WTC11 (cell line): ENCODE data around the gene AP3B2. TPM values are rescaled to one million over a fixed set of nuclear protein-coding genes. Genes with fewer than 3 reads are reported as not detected.

Experiments used
- CREB1 ChIP-seq: sonication (generic); formaldehyde crosslinking; IDR thresholded peaks from 2 replicates; pipeline ENCODE4 v1.8.0; 2023; ENCODE audit warnings: mild to moderate bottlenecking, missing genetic modification reagents
- CREM ChIP-seq: sonication (generic); formaldehyde crosslinking; IDR thresholded peaks from 2 replicates; pipeline ENCODE4 v1.8.1; 2022; ENCODE audit warnings: mild to moderate bottlenecking, missing genetic modification reagents, moderate library complexity
- ETV6 ChIP-seq: sonication (generic); formaldehyde crosslinking; IDR thresholded peaks from 2 replicates; pipeline ENCODE4 v1.8.1; 2022; ENCODE audit warnings: mild to moderate bottlenecking, missing genetic modification reagents
- FOXK1 ChIP-seq: sonication (generic); formaldehyde crosslinking; IDR thresholded peaks from 2 replicates; pipeline ENCODE4 v1.8.0; 2022; ENCODE audit warnings: mild to moderate bottlenecking, moderate library complexity, missing genetic modification reagents
- FOXP1 ChIP-seq: sonication (generic); formaldehyde crosslinking; IDR thresholded peaks from 2 replicates; pipeline ENCODE4 v1.8.0; 2022; ENCODE audit warnings: missing genetic modification reagents, mild to moderate bottlenecking, moderate library complexity, borderline replicate concordance
- KAT7 ChIP-seq: sonication (generic); formaldehyde crosslinking; IDR thresholded peaks from 2 replicates; pipeline ENCODE4 v1.8.1; 2023; ENCODE audit warnings: missing genetic modification reagents, mild to moderate bottlenecking, borderline replicate concordance
- MYBL2 ChIP-seq: sonication (generic); formaldehyde crosslinking; IDR thresholded peaks from 2 replicates; pipeline ENCODE4 v1.8.1; 2023; ENCODE audit warnings: mild to moderate bottlenecking, moderate library complexity, missing genetic modification reagents
- NR2C2 ChIP-seq: sonication (generic); formaldehyde crosslinking; IDR thresholded peaks from 2 replicates; pipeline ENCODE4 v1.8.0; 2022; ENCODE audit warnings: mild to moderate bottlenecking, missing genetic modification reagents
- RELA ChIP-seq: sonication (generic); formaldehyde crosslinking; IDR thresholded peaks from 2 replicates; pipeline ENCODE4 v1.8.1; 2022; ENCODE audit warnings: missing genetic modification reagents, mild to moderate bottlenecking, borderline replicate concordance
- TCF7 ChIP-seq: sonication (generic); formaldehyde crosslinking; IDR thresholded peaks from 2 replicates; pipeline ENCODE4 v1.8.0; 2022; ENCODE audit warnings: mild to moderate bottlenecking, low read depth, missing genetic modification reagents, moderate library complexity
- TEAD1 ChIP-seq: sonication (generic); formaldehyde crosslinking; IDR thresholded peaks from 2 replicates; pipeline ENCODE4 v1.8.0; 2022; ENCODE audit warnings: mild to moderate bottlenecking, missing genetic modification reagents
- TEAD4 ChIP-seq: sonication (generic); formaldehyde crosslinking; IDR thresholded peaks from 2 replicates; pipeline ENCODE4 v1.8.0; 2022; ENCODE audit warnings: mild to moderate bottlenecking, missing genetic modification reagents
- ZNF121 ChIP-seq: sonication (generic); formaldehyde crosslinking; IDR thresholded peaks from 2 replicates; pipeline ENCODE4 v1.8.0; 2023; ENCODE audit warnings: missing genetic modification reagents
- ZNF219 ChIP-seq: sonication (generic); formaldehyde crosslinking; IDR thresholded peaks from 2 replicates; pipeline ENCODE4 v1.8.0; 2023; ENCODE audit warnings: missing genetic modification reagents, mild to moderate bottlenecking, borderline replicate concordance
- ZNF263 ChIP-seq: sonication (generic); formaldehyde crosslinking; IDR thresholded peaks from 2 replicates; pipeline ENCODE4 v1.8.1; 2022; ENCODE audit warnings: low read depth, mild to moderate bottlenecking, moderate library complexity, missing genetic modification reagents
- total RNA-seq: library from RNA; stranded (reverse); gene quantifications from 3 replicates; pipeline ENCODE4 v1.2.3, GENCODE V29; 2021
- TF ChIP-seq, protein P1 (sequence below): sonication (generic); formaldehyde crosslinking; conservative IDR thresholded peaks from 2 replicates; pipeline ENCODE4 v1.8.1; 2022; ENCODE audit warnings: mild to moderate bottlenecking, missing genetic modification reagents
- TF ChIP-seq, protein P2 (sequence below): sonication (generic); formaldehyde crosslinking; IDR thresholded peaks from 2 replicates; pipeline ENCODE4 v1.8.0; 2022; ENCODE audit warnings: mild to moderate bottlenecking, missing genetic modification reagents
- TF ChIP-seq, protein P3 (sequence below): sonication (generic); formaldehyde crosslinking; IDR thresholded peaks from 2 replicates; pipeline ENCODE4 v1.8.0; 2023; ENCODE audit warnings: missing genetic modification reagents
- TF ChIP-seq, protein P4 (sequence below): fragments of 250-450 bp; sonication (Bioruptor Pico); IDR thresholded peaks from 2 replicates; pipeline ENCODE4 v1.9.0; 2021; ENCODE audit warnings: mild to moderate bottlenecking, borderline replicate concordance
- TF ChIP-seq, protein P5 (sequence below): sonication (generic); formaldehyde crosslinking; IDR thresholded peaks from 2 replicates; pipeline ENCODE4 v1.8.0; 2022; ENCODE audit warnings: mild to moderate bottlenecking, missing genetic modification reagents
- TF ChIP-seq, protein P6 (sequence below): fragments of 250-450 bp; sonication (Bioruptor Pico); IDR thresholded peaks from 2 replicates; pipeline ENCODE4 v1.9.0; 2021; ENCODE audit warnings: mild to moderate bottlenecking
- TF ChIP-seq, protein P7 (sequence below): sonication (generic); formaldehyde crosslinking; IDR thresholded peaks from 2 replicates; pipeline ENCODE4 v1.8.1; 2023; ENCODE audit warnings: mild to moderate bottlenecking, missing genetic modification reagents, moderate library complexity
- TF ChIP-seq, protein P8 (sequence below): sonication (generic); formaldehyde crosslinking; IDR thresholded peaks from 2 replicates; pipeline ENCODE4 v1.8.0; 2022; ENCODE audit warnings: mild to moderate bottlenecking, missing genetic modification reagents

The AP3B2 gene
- total RNA-seq, 1 experiment from 2014 or later: 17.7 TPM

DNA sequence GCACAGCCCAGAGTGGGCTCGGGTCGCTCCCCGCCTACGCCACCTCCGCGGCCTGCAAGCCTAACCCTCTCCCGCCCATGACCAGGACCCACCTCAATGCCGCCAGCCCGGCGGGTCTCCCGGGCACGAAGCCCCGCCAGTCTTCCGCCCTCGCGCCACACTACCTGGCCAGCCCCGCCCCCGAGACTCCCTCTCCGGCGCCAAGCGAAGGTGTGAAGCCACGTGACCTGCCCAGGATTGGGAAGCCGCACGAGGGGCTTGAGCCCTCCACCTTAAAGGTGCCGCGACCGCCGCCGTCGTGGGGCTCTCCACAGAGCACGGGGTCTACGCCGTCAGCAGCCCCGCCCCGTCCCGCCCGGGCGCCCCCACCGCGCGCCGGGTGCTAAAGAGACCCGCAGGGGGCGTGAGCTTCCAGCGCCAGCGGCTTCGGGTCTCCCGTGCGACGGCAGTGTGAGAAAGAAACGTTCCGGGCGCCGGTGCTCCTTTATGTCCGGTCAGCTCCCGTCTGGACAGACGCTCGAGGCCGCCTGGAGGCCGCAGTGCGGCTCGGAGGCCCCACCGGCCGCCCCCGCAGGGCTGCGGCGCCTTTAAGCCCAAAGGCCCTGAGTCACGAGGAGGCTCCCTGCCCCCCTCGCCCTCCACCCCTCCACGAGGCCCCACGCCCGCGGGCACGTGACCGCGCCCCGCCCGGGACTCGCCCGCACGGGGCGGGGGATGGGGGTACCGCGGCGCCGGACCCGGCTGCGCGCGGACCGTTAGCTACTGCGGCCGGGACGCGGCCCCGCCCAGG, 62.4 kb downstream of the AP3B2 start, which contains the start of gene CPEB1 (continued):
- TF ChIP-seq NR2C2 (CRISPR knock-in tag) (peak; percentile 48; the same call in 1 of the 2 replicates), FOXK1 (CRISPR knock-in tag) (peak; percentile 56; the same call in 1 of the 2 replicates), CREB1 (CRISPR knock-in tag) (peak; percentile 70; the same call in 1 of the 2 replicates), ETV6 (CRISPR knock-in tag) (peak; percentile 59; the same call in 1 of the 2 replicates), CREM (CRISPR knock-in tag) (peak; percentile 28; the same call in 1 of the 2 replicates), KAT7 (CRISPR knock-in tag) (no peak), MYBL2 (0 out of 2 replicates have a peak, but pooled peaks have one; percentile 31), ZNF121 (CRISPR knock-in tag) (no peak), TEAD4 (CRISPR knock-in tag) (no peak), TCF7 (CRISPR knock-in tag) (0 out of 2 replicates have a peak, but pooled peaks have one; percentile 53), TEAD1 (peak; percentile 66; the same call in 1 of the 2 replicates), RELA (peak; percentile 17; the same call in 1 of the 2 replicates), FOXP1 (peak; percentile 72), ZNF219 (no peak), ZNF263 (CRISPR knock-in tag) (no peak)
- TF ChIP-seq, protein P1, sequence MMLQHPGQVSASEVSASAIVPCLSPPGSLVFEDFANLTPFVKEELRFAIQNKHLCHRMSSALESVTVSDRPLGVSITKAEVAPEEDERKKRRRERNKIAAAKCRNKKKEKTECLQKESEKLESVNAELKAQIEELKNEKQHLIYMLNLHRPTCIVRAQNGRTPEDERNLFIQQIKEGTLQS (CRISPR knock-in tag): no peak
- TF ChIP-seq, protein P2, sequence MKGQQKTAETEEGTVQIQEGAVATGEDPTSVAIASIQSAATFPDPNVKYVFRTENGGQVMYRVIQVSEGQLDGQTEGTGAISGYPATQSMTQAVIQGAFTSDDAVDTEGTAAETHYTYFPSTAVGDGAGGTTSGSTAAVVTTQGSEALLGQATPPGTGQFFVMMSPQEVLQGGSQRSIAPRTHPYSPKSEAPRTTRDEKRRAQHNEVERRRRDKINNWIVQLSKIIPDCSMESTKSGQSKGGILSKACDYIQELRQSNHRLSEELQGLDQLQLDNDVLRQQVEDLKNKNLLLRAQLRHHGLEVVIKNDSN (CRISPR knock-in tag): peak; percentile 82
- TF ChIP-seq, protein P3, sequence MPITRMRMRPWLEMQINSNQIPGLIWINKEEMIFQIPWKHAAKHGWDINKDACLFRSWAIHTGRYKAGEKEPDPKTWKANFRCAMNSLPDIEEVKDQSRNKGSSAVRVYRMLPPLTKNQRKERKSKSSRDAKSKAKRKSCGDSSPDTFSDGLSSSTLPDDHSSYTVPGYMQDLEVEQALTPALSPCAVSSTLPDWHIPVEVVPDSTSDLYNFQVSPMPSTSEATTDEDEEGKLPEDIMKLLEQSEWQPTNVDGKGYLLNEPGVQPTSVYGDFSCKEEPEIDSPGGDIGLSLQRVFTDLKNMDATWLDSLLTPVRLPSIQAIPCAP: peak; percentile 49; the same call in 1 of the 2 replicates
- TF ChIP-seq, protein P4, sequence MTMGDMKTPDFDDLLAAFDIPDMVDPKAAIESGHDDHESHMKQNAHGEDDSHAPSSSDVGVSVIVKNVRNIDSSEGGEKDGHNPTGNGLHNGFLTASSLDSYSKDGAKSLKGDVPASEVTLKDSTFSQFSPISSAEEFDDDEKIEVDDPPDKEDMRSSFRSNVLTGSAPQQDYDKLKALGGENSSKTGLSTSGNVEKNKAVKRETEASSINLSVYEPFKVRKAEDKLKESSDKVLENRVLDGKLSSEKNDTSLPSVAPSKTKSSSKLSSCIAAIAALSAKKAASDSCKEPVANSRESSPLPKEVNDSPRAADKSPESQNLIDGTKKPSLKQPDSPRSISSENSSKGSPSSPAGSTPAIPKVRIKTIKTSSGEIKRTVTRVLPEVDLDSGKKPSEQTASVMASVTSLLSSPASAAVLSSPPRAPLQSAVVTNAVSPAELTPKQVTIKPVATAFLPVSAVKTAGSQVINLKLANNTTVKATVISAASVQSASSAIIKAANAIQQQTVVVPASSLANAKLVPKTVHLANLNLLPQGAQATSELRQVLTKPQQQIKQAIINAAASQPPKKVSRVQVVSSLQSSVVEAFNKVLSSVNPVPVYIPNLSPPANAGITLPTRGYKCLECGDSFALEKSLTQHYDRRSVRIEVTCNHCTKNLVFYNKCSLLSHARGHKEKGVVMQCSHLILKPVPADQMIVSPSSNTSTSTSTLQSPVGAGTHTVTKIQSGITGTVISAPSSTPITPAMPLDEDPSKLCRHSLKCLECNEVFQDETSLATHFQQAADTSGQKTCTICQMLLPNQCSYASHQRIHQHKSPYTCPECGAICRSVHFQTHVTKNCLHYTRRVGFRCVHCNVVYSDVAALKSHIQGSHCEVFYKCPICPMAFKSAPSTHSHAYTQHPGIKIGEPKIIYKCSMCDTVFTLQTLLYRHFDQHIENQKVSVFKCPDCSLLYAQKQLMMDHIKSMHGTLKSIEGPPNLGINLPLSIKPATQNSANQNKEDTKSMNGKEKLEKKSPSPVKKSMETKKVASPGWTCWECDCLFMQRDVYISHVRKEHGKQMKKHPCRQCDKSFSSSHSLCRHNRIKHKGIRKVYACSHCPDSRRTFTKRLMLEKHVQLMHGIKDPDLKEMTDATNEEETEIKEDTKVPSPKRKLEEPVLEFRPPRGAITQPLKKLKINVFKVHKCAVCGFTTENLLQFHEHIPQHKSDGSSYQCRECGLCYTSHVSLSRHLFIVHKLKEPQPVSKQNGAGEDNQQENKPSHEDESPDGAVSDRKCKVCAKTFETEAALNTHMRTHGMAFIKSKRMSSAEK (CRISPR knock-in tag): no peak
- TF ChIP-seq, protein P5, sequence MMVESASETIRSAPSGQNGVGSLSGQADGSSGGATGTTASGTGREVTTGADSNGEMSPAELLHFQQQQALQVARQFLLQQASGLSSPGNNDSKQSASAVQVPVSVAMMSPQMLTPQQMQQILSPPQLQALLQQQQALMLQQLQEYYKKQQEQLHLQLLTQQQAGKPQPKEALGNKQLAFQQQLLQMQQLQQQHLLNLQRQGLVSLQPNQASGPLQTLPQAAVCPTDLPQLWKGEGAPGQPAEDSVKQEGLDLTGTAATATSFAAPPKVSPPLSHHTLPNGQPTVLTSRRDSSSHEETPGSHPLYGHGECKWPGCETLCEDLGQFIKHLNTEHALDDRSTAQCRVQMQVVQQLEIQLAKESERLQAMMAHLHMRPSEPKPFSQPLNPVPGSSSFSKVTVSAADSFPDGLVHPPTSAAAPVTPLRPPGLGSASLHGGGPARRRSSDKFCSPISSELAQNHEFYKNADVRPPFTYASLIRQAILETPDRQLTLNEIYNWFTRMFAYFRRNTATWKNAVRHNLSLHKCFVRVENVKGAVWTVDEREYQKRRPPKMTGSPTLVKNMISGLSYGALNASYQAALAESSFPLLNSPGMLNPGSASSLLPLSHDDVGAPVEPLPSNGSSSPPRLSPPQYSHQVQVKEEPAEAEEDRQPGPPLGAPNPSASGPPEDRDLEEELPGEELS (CRISPR knock-in tag): peak; percentile 92
- TF ChIP-seq, protein P6, sequence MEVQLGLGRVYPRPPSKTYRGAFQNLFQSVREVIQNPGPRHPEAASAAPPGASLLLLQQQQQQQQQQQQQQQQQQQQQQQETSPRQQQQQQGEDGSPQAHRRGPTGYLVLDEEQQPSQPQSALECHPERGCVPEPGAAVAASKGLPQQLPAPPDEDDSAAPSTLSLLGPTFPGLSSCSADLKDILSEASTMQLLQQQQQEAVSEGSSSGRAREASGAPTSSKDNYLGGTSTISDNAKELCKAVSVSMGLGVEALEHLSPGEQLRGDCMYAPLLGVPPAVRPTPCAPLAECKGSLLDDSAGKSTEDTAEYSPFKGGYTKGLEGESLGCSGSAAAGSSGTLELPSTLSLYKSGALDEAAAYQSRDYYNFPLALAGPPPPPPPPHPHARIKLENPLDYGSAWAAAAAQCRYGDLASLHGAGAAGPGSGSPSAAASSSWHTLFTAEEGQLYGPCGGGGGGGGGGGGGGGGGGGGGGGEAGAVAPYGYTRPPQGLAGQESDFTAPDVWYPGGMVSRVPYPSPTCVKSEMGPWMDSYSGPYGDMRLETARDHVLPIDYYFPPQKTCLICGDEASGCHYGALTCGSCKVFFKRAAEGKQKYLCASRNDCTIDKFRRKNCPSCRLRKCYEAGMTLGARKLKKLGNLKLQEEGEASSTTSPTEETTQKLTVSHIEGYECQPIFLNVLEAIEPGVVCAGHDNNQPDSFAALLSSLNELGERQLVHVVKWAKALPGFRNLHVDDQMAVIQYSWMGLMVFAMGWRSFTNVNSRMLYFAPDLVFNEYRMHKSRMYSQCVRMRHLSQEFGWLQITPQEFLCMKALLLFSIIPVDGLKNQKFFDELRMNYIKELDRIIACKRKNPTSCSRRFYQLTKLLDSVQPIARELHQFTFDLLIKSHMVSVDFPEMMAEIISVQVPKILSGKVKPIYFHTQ: no peak
- TF ChIP-seq, protein P7, sequence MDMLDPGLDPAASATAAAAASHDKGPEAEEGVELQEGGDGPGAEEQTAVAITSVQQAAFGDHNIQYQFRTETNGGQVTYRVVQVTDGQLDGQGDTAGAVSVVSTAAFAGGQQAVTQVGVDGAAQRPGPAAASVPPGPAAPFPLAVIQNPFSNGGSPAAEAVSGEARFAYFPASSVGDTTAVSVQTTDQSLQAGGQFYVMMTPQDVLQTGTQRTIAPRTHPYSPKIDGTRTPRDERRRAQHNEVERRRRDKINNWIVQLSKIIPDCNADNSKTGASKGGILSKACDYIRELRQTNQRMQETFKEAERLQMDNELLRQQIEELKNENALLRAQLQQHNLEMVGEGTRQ (CRISPR knock-in tag): peak; percentile 59; the same call in 1 of the 2 replicates
- TF ChIP-seq, protein P8, sequence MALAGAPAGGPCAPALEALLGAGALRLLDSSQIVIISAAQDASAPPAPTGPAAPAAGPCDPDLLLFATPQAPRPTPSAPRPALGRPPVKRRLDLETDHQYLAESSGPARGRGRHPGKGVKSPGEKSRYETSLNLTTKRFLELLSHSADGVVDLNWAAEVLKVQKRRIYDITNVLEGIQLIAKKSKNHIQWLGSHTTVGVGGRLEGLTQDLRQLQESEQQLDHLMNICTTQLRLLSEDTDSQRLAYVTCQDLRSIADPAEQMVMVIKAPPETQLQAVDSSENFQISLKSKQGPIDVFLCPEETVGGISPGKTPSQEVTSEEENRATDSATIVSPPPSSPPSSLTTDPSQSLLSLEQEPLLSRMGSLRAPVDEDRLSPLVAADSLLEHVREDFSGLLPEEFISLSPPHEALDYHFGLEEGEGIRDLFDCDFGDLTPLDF: peak; percentile 83; the same call in 1 of the 2 replicates
